Testis (tissue), 3 donors: ENCODE measurements around the gene TENT5C. TPM values are rescaled to one million over a fixed set of nuclear protein-coding genes. Genes with fewer than 3 reads are reported as not detected.

Experiments used
- DNase-seq: peaks from one replicate; pipeline ENCODE4 v3.0.0-alpha.2; 2019
- H3K27ac ChIP-seq, 2 donors: fragments of 200-600 bp; sonication (generic); one replicate each; pipeline ENCODE4 v1.5.1; 2019
- H3K27me3 ChIP-seq: fragments of 200-600 bp; sonication (generic); one replicate; pipeline ENCODE4 v1.5.1; 2019
- H3K36me3 ChIP-seq: fragments of 200-600 bp; sonication (generic); one replicate; pipeline ENCODE4 v1.5.1; 2017; ENCODE audit warnings: low read depth; ENCODE audit errors: missing control alignments
- H3K4me1 ChIP-seq: fragments of 200-600 bp; sonication (generic); one replicate; pipeline ENCODE4 v1.5.1; 2019
- H3K4me3 ChIP-seq, 2 donors: fragments of 200-600 bp; sonication (generic); one replicate each; pipeline ENCODE4 v1.5.1; 2017 to 2019
- H3K9me3 ChIP-seq: fragments of 200-600 bp; sonication (generic); one replicate; pipeline ENCODE4 v1.5.1; 2017
- CTCF ChIP-seq, 3 experiments: fragments of 450-650 bp in 2 of 3; fragments of 200-600 bp in 1 of 3; sonication (generic) in 1 of 3; IDR thresholded peaks; one replicate each; pipeline ENCODE4 v1.5.1; 2016 to 2019; ENCODE audit warnings: antibody characterized with exemption in 3 of 3, mild to moderate bottlenecking in 2 of 3, moderate library complexity in 1 of 3
- POLR2A ChIP-seq: fragments of 450-650 bp; IDR thresholded peaks from one replicate; pipeline ENCODE4 v1.6.1; 2017; ENCODE audit warnings: antibody characterized with exemption, mild to moderate bottlenecking, moderate library complexity
- WGBS, 2 donors: methylation state at CpG; one replicate each; pipeline ENCODE4 v1.1.5; 2018; 5-methylcytosine and 5-hydroxymethylcytosine counted together
- intact Hi-C: fragments of 100-400 bp; cut with DNase I; formaldehyde crosslinking; loops from one replicate; pipeline ENCODE4 v1.15.1; 2023; ENCODE audit warnings: low total_unique reads
- polyA plus RNA-seq: library from polyadenylated mRNA; stranded (reverse); fragments of 350-450 nt; fragmentation: Illumina TruSeq; extraction: RNeasy Lipid Tissue Mini Kit (QIAGEN cat#74804); gene quantifications from one replicate; pipeline ENCODE4 v1.2.3, GENCODE V29; 2014; ENCODE audit warnings: low read depth, low replicate concordance; ENCODE audit not compliant: insufficient read depth
- total RNA-seq, 2 donors: library from RNA; depleted of rRNA; stranded (reverse); fragments of >200 nt; gene quantifications; one replicate each; pipeline ENCODE4 v1.2.3, GENCODE V29; 2016

Gene TENT5C
- total and polyA plus RNA-seq, 3 donors from 2014 or later = 38.4 to 72.4 (median 67.3) TPM

DNA sequence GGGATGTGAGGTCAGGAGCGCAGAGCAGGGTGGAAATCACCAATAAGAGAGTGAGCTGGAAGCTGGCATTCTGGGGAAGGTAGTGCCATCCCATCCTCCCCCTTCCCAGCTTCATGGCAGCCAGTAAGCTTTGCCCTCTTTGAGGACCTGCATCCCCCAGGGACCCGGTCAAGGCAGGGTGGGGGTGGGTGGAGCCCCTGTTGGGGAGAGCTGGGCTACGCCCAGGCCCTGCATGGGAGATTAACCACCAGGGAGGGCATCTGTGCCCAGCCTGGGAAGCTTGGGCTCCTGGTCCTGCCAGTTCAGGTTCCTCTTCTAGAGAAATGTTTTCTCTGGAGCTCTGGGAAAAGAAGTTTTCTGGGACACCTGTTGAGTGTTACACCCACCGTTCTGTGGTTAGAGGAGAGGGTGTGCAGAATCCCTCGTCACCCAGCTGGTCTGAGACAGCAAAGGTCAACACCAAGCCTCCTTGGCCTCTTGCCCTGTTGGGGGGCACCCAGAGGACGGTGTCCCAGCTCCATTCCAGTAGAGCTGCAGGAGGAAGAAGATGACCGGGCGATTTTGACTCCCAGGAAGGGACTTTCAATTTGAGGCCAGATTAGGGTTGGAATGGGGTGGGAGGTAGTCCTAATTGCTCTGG, 30.1 kb upstream of the TENT5C start:
- no peak for TF ChIP-seq CTCF (IDR thresholded peaks at IDR 0.05)
- TF ChIP-seq POLR2A = no peak
- WGBS, 2 donors = 93 to 96% methylated on average over 7 to 8 of the region's 8 CpGs
- no peak for DNase-seq
- H3K9me3 ChIP-seq = no peaks in the 10 kb centered on the region
- intact Hi-C loops = no loop called here
- no peak overlapping the region for H3K27ac ChIP-seq
- no peaks in the 10 kb centered on the region for H3K27me3 ChIP-seq
- peaks cover 4% of the 10 kb centered on the region for H3K4me1 ChIP-seq
- H3K4me3 ChIP-seq = no peak overlapping the region
- H3K36me3 ChIP-seq = no peaks in the 10 kb centered on the region

GRCh38 chr1:117576236-117576635, 29.6 kb upstream of the TENT5C start:
- no peaks in the 10 kb centered on the region for H3K9me3 ChIP-seq

GRCh38 chr1:117577191-117577885, 28.5 kb upstream of the TENT5C start:
- Histone ChIP-seq H3K4me3 (no peak overlapping the region), H3K9me3 (no peaks in the 10 kb centered on the region), H3K4me1 (peaks cover 4% of the 10 kb centered on the region), H3K36me3 (no peaks in the 10 kb centered on the region), H3K27me3 (no peaks in the 10 kb centered on the region), H3K27ac (no peak overlapping the region)
- DNase-seq = no peak
- intact Hi-C loops = no loop called here
- TF ChIP-seq POLR2A (no peak), CTCF (IDR thresholded peaks at IDR 0.05) (no peak)
- 87 to 100% methylated on average over 1 to 2 of the region's 2 CpGs for WGBS, 2 donors

More at GRCh38 chr1:117576236-117576635, 29.6 kb upstream of the TENT5C start:
- Histone ChIP-seq H3K36me3 (no peaks in the 10 kb centered on the region), H3K4me3 (no peak overlapping the region), H3K4me1 (peaks cover 4% of the 10 kb centered on the region), H3K27ac (no peak overlapping the region), H3K27me3 (no peaks in the 10 kb centered on the region)
- intact Hi-C loops = no loop called here
- 89 to 98% methylated on average over 3 of the region's 3 CpGs for WGBS, 2 donors
- TF ChIP-seq CTCF (IDR thresholded peaks at IDR 0.05) (no peak), POLR2A (no peak)
- no peak for DNase-seq

DNA sequence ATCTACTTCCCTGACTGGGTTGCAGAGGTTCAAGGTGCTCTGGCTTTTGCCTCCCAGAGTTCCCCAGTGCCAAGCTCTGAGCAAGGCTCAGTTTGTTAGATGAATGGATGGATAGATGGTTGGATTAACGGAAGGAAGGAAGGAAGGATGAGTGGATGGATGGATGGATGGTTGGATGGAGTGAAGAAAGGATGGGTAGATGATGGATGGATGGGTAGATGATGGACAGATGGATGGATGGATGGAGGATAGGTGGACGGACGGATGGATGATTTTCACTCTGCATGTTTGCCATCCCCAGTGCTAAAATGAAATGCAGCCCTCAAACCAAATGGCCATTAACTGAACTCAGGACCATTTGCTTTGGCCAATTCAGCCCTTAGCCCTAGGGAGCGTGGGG, 27.4 kb upstream of the TENT5C start:
- H3K9me3 ChIP-seq = no peaks in the 10 kb centered on the region
- intact Hi-C loops = no loop called here
- DNase-seq = no peak
- TF ChIP-seq POLR2A = no peak
- no peak overlapping the region for H3K4me3 ChIP-seq
- no peaks in the 10 kb centered on the region for H3K27me3 ChIP-seq
- H3K36me3 ChIP-seq = no peaks in the 10 kb centered on the region
- H3K4me1 ChIP-seq = peaks cover 2% of the 10 kb centered on the region
- WGBS, 2 donors = 96 to 97% methylated on average over 4 of the region's 4 CpGs
- no peak overlapping the region for H3K27ac ChIP-seq

GRCh38 chr1:117579221-117579906, 26.5 kb upstream of the TENT5C start:
- WGBS, 2 donors = 90 to 91% methylated on average over 10 of the region's 10 CpGs
- intact Hi-C loops = no loop called here
- Histone ChIP-seq H3K4me1 (no peaks in the 10 kb centered on the region), H3K36me3 (no peaks in the 10 kb centered on the region), H3K9me3 (no peaks in the 10 kb centered on the region), H3K4me3 (no peak overlapping the region), H3K27me3 (no peaks in the 10 kb centered on the region), H3K27ac (no peak overlapping the region)
- no peak for DNase-seq
- TF ChIP-seq CTCF (IDR thresholded peaks at IDR 0.05) (no peak), POLR2A (no peak)
